Retinal pigment epithelial cell (primary cell): ENCODE data around the gene WSCD1.

ENCODE experiments used
- DNase-seq: peaks from one replicate; pipeline ENCODE4 v3.0.0-alpha.2; 2010; ENCODE audit warnings: low read depth
- H3K4me3 ChIP-seq: 2 replicates; pipeline ENCODE4 v1.5.1; 2011; ENCODE audit warnings: mild to moderate bottlenecking, low read length, control low read depth, moderate library complexity
- CTCF ChIP-seq: conservative IDR thresholded peaks from 2 replicates; pipeline ENCODE4 v1.5.1; 2011; ENCODE audit warnings: low read depth, low read length, control low read depth, inconsistent platforms

WSCD1 gene

GRCh38 chr17:6092903-6093468 is 22.8 kb downstream of the WSCD1 start:
- no peak for TF ChIP-seq CTCF
- DNase-seq, result no peak
- no peak overlapping the region for H3K4me3 ChIP-seq

- no peak for TF ChIP-seq CTCF
- H3K4me3 ChIP-seq, result no peak overlapping the region
- DNase-seq, result no peak
Observed at GRCh38 chr17:6094453-6094852, 24.3 kb downstream of the WSCD1 start.

GRCh38 chr17:6094926-6095325 is 24.7 kb downstream of the WSCD1 start:
- DNase-seq, result no peak
- TF ChIP-seq CTCF, result no peak
- H3K4me3 ChIP-seq, result no peak overlapping the region

- no peak overlapping the region for H3K4me3 ChIP-seq
- TF ChIP-seq CTCF, result no peak
- no peak for DNase-seq
Observed at GRCh38 chr17:6095501-6095900, 25.3 kb downstream of the WSCD1 start.

- no peak for TF ChIP-seq CTCF
- DNase-seq, result no peak
- H3K4me3 ChIP-seq, result no peak overlapping the region
Observed at GRCh38 chr17:6096201-6097004, 26.2 kb downstream of the WSCD1 start.

GRCh38 chr17:6097005-6097279 is 26.8 kb downstream of the WSCD1 start:
- TF ChIP-seq CTCF, result no peak
- DNase-seq, result no peak
- no peak overlapping the region for H3K4me3 ChIP-seq
